Osteoblast (primary cell): ENCODE results near the gene GSTM1. TPM values are rescaled to one million over a fixed set of nuclear protein-coding genes. Genes with fewer than 3 reads are reported as not detected.
"Not testable (repeated sequence)": the region's sequence is repeated elsewhere in the genome, so short reads cannot be mapped to it uniquely, and the experiment has no call there.

ENCODE experiments used
- DNase-seq: peaks from one replicate; pipeline ENCODE4 v3.0.0; 2011; ENCODE audit warnings: low spot score, mixed read lengths; ENCODE audit not compliant: insufficient read length; ENCODE audit errors: missing footprints
- H2AFZ ChIP-seq: 2 replicates; pipeline ENCODE4 v1.6.0; 2011; ENCODE audit warnings: mild to moderate bottlenecking, low read length
- H3K27ac ChIP-seq: 2 replicates; pipeline ENCODE4 v1.5.1; 2011; ENCODE audit warnings: mild to moderate bottlenecking, low read depth, low read length, moderate library complexity
- H3K27me3 ChIP-seq: 2 replicates; pipeline ENCODE4 v1.6.0; 2012; ENCODE audit warnings: mild to moderate bottlenecking, control low read depth, inconsistent platforms, low read length, moderate library complexity; ENCODE audit not compliant: insufficient read depth
- H3K36me3 ChIP-seq: 2 replicates; pipeline ENCODE4 v1.5.1; 2011; ENCODE audit warnings: mild to moderate bottlenecking, low read length, control low read depth, moderate library complexity; ENCODE audit not compliant: insufficient read depth
- H3K4me1 ChIP-seq: 2 replicates; pipeline ENCODE4 v1.5.1; 2011; ENCODE audit warnings: mild to moderate bottlenecking, low read length, control low read depth, moderate library complexity; ENCODE audit not compliant: insufficient read depth
- H3K4me2 ChIP-seq: 2 replicates; pipeline ENCODE4 v1.6.0; 2011; ENCODE audit warnings: mild to moderate bottlenecking, low read length; ENCODE audit not compliant: insufficient read depth
- H3K4me3 ChIP-seq: fragments of 200-600 bp; sonication (generic); 3 replicates; pipeline ENCODE4 v1.5.1; 2012; ENCODE audit warnings: mild to moderate bottlenecking, low read length, inconsistent platforms; ENCODE audit not compliant: insufficient read depth
- H3K79me2 ChIP-seq: 2 replicates; pipeline ENCODE4 v1.6.0; 2012; ENCODE audit warnings: mild to moderate bottlenecking, low read length, control low read depth, inconsistent platforms; ENCODE audit not compliant: insufficient read depth
- H3K9me3 ChIP-seq: 2 replicates; pipeline ENCODE4 v1.5.1; 2011; ENCODE audit warnings: low read depth, low read length, control low read depth
- H4K20me1 ChIP-seq: 2 replicates; pipeline ENCODE4 v1.6.0; 2012; ENCODE audit warnings: mild to moderate bottlenecking, low read length, control low read depth; ENCODE audit not compliant: insufficient read depth
- CTCF ChIP-seq: IDR thresholded peaks from 2 replicates; pipeline ENCODE4 v1.5.1; 2011; ENCODE audit warnings: mild to moderate bottlenecking, low read depth, low read length, moderate library complexity; ENCODE audit errors: extremely low read depth
- total RNA-seq: library from RNA; depleted of rRNA; stranded (reverse); fragments of >200 nt; gene quantifications from 2 replicates; pipeline ENCODE4 v1.2.3, GENCODE V29; 2012

The GSTM1 gene
- total RNA-seq, 1 donor, result not detected

GRCh38 chr1:109671067-109671466 is 16.6 kb upstream of the GSTM1 start:
- peaks cover 6% of the 10 kb centered on the region for H3K4me1 ChIP-seq
- H3K27ac ChIP-seq, result no peak overlapping the region
- H4K20me1 ChIP-seq, result no peaks in the 10 kb centered on the region
- H3K9me3 ChIP-seq, result no peaks in the 10 kb centered on the region
- no peak overlapping the region for H2AFZ ChIP-seq
- no peak for DNase-seq
- H3K4me2 ChIP-seq, result no peak overlapping the region
- TF ChIP-seq CTCF, result no peak
- no peaks in the 10 kb centered on the region for H3K79me2 ChIP-seq
- no peaks in the 10 kb centered on the region for H3K27me3 ChIP-seq
- H3K4me3 ChIP-seq, result no peak overlapping the region
- peaks cover 4% of the 10 kb centered on the region for H3K36me3 ChIP-seq

GRCh38 chr1:109673861-109674260 is 13.8 kb upstream of the GSTM1 start:
- H3K4me2 ChIP-seq, H3K79me2 ChIP-seq, H3K36me3 ChIP-seq, H3K27ac ChIP-seq, H2AFZ ChIP-seq, H3K27me3 ChIP-seq, DNase-seq, H3K4me1 ChIP-seq, H3K4me3 ChIP-seq, H3K9me3 ChIP-seq, H4K20me1 ChIP-seq: not testable (repeated sequence)

- H3K4me2 ChIP-seq, H3K27me3 ChIP-seq, H3K36me3 ChIP-seq, H3K9me3 ChIP-seq, H3K4me1 ChIP-seq, H4K20me1 ChIP-seq, H3K27ac ChIP-seq, H3K4me3 ChIP-seq, H2AFZ ChIP-seq, H3K79me2 ChIP-seq: not testable (repeated sequence)
- peak; percentile 66 for DNase-seq
Observed at GRCh38 chr1:109676683-109677381, 10.8 kb upstream of the GSTM1 start.

- H3K79me2 ChIP-seq, result no peaks in the 10 kb centered on the region
- no peak overlapping the region for H2AFZ ChIP-seq
- no peaks in the 10 kb centered on the region for H3K27me3 ChIP-seq
- H3K4me1 ChIP-seq, result no peaks in the 10 kb centered on the region
- H4K20me1 ChIP-seq, result no peaks in the 10 kb centered on the region
- H3K4me3 ChIP-seq, result no peak overlapping the region
- no peak overlapping the region for H3K4me2 ChIP-seq
- H3K27ac ChIP-seq, result no peak overlapping the region
- no peak for DNase-seq
- no peaks in the 10 kb centered on the region for H3K36me3 ChIP-seq
- no peak for TF ChIP-seq CTCF
- no peaks in the 10 kb centered on the region for H3K9me3 ChIP-seq
Observed at GRCh38 chr1:109677459-109677858, 10.2 kb upstream of the GSTM1 start.

- H3K4me3 ChIP-seq, H4K20me1 ChIP-seq, H3K4me2 ChIP-seq, H3K9me3 ChIP-seq, H3K27ac ChIP-seq, H3K4me1 ChIP-seq, H3K27me3 ChIP-seq, DNase-seq, H2AFZ ChIP-seq, H3K79me2 ChIP-seq, H3K36me3 ChIP-seq: not testable (repeated sequence)
Observed at GRCh38 chr1:109678637-109679036, 9.0 kb upstream of the GSTM1 start.

- H4K20me1 ChIP-seq, H3K9me3 ChIP-seq, H3K4me2 ChIP-seq: not testable (repeated sequence)
Observed at GRCh38 chr1:109684777-109685176, 2.8 kb upstream of the GSTM1 start.

GRCh38 chr1:109685399-109685798 is 2.2 kb upstream of the GSTM1 start:
- H4K20me1 ChIP-seq, H3K9me3 ChIP-seq, H3K4me3 ChIP-seq, H3K4me1 ChIP-seq, H2AFZ ChIP-seq, H3K27ac ChIP-seq, H3K4me2 ChIP-seq, H3K36me3 ChIP-seq, H3K27me3 ChIP-seq, H3K79me2 ChIP-seq, DNase-seq: not testable (repeated sequence)

More at GRCh38 chr1:109684777-109685176, 2.8 kb upstream of the GSTM1 start:
- H3K27ac ChIP-seq, H3K27me3 ChIP-seq, H3K36me3 ChIP-seq, H3K4me1 ChIP-seq, H3K79me2 ChIP-seq, DNase-seq, H3K4me3 ChIP-seq, H2AFZ ChIP-seq: not testable (repeated sequence)
